Endodermal cell (in vitro differentiated cells): ENCODE measurements around the gene ERMARD. TPM values are rescaled to one million over a fixed set of nuclear protein-coding genes. Genes with fewer than 3 reads are reported as not detected.
A peak's percentile ranks its signal among the peaks of the same experiment; 100 is the strongest.

Source experiments
- DNase-seq: peaks from one replicate; pipeline ENCODE4 v3.0.0-alpha.2; 2017
- H3K27ac ChIP-seq: 2 replicates; pipeline ENCODE4 v1.5.1; 2013; ENCODE audit warnings: mild to moderate bottlenecking, low read depth, low read length, moderate library complexity
- H3K27me3 ChIP-seq: 2 replicates; pipeline ENCODE4 v1.6.1; 2013; ENCODE audit warnings: mild to moderate bottlenecking, low read length, moderate library complexity; ENCODE audit not compliant: insufficient read depth, control insufficient read depth, poor library complexity, severe bottlenecking
- H3K36me3 ChIP-seq: 2 replicates; pipeline ENCODE4 v1.7.0; 2013; ENCODE audit warnings: mild to moderate bottlenecking, low read length, moderate library complexity; ENCODE audit not compliant: control insufficient read depth, insufficient read depth
- H3K4me1 ChIP-seq: one replicate; pipeline ENCODE4 v1.7.0; 2013; ENCODE audit warnings: low read length; ENCODE audit not compliant: control insufficient read depth, insufficient read depth
- H3K4me3 ChIP-seq: 2 replicates; pipeline ENCODE4 v1.5.1; 2013; ENCODE audit warnings: mild to moderate bottlenecking, low read length, moderate library complexity
- H3K9ac ChIP-seq: 2 replicates; pipeline ENCODE4 v1.6.1; 2013; ENCODE audit warnings: mild to moderate bottlenecking, low read length, moderate library complexity; ENCODE audit not compliant: poor library complexity, severe bottlenecking; ENCODE audit errors: extremely low read depth
- H3K9me3 ChIP-seq: 2 replicates; pipeline ENCODE4 v1.6.1; 2013; ENCODE audit warnings: mild to moderate bottlenecking, low read length, moderate library complexity; ENCODE audit not compliant: control insufficient read depth
- H3K27ac Mint-ChIP-seq: 2 replicates; pipeline ENCODE4 v1.8.0; 2020; ENCODE audit warnings: mixed read lengths
- H3K27me3 Mint-ChIP-seq: 2 replicates; pipeline ENCODE4 v1.8.0; 2021; ENCODE audit warnings: mild to moderate bottlenecking, mixed read lengths; ENCODE audit not compliant: insufficient read depth
- H3K36me3 Mint-ChIP-seq: 2 replicates; pipeline ENCODE4 v1.8.0; 2020; ENCODE audit warnings: low read depth, mixed read lengths
- H3K4me1 Mint-ChIP-seq: 2 replicates; pipeline ENCODE4 v1.8.0; 2020; ENCODE audit warnings: mixed read lengths
- H3K4me3 Mint-ChIP-seq: 2 replicates; pipeline ENCODE4 v1.8.0; 2020; ENCODE audit warnings: mild to moderate bottlenecking, moderate library complexity, mixed read lengths
- H3K9me3 Mint-ChIP-seq: 2 replicates; pipeline ENCODE4 v1.8.0; 2020; ENCODE audit warnings: mild to moderate bottlenecking, mixed read lengths
- WGBS, 2 experiments: methylation state at CpG; one replicate each; pipeline versions ENCODE4 v1.1.5 to v1.1.7; 2013; ENCODE audit warnings: missing lambda C conversion rate in 2 of 2, mixed read lengths in 1 of 2; ENCODE audit not compliant: insufficient coverage in 1 of 2, insufficient read length in 1 of 2; 5-methylcytosine and 5-hydroxymethylcytosine counted together
- total RNA-seq, 2 donors: library from RNA; stranded (reverse); fragmentation: NEBNext Ultra II Directional in 1 of 2; extraction: Animal tissue kit (Norgen Biotek cat#: 25700) in 1 of 2; gene quantifications; 2 replicates in 1 of 2; 3 replicates in 1 of 2; pipeline ENCODE4 v1.2.1, GENCODE V29; 2021
- TF ChIP-seq, protein P1 (sequence below): fragments of 200-600 bp; sonication (generic); conservative IDR thresholded peaks from 2 replicates; pipeline ENCODE4 v1.5.0; 2021; ENCODE audit warnings: antibody characterized with exemption, mild to moderate bottlenecking

ERMARD gene
- total RNA-seq, 2 donors from 2014 or later = 14.4 to 24.2 TPM

DNA sequence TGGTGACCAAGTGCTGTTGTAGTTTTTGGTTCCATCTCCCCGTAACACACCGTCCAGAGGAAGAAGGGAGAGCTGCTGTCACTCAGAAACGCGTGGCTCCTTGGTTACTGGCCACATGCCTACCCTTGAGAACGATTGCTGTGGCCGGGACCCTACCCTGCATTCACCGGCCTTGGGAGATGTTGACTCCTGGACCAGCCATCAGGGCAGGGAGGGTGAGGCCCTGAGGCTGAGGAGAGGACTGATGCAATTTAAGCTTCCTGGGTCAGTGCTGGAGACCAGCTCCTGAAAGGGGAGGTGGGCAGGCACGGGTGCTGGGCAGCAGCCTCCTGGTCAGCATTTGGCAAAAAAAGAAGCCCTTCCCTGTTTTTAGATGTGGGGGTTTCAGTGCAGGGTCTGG is 31.5 kb downstream of the ERMARD start:
- no peaks in the 10 kb centered on the region for H3K9me3 ChIP-seq
- Mint-ChIP-seq H3K27ac (no peak overlapping the region), H3K4me3 (no peak overlapping the region), H3K9me3 (peaks cover 2% of the 10 kb centered on the region), H3K36me3 (peaks cover 25% of the 10 kb centered on the region), H3K4me1 (no peaks in the 10 kb centered on the region), H3K27me3 (peaks cover 2% of the 10 kb centered on the region)
- no peak overlapping the region for H3K4me3 ChIP-seq
- peaks cover 2% of the 10 kb centered on the region for H3K36me3 ChIP-seq
- no peak overlapping the region for H3K9ac ChIP-seq
- TF ChIP-seq, protein P1, sequence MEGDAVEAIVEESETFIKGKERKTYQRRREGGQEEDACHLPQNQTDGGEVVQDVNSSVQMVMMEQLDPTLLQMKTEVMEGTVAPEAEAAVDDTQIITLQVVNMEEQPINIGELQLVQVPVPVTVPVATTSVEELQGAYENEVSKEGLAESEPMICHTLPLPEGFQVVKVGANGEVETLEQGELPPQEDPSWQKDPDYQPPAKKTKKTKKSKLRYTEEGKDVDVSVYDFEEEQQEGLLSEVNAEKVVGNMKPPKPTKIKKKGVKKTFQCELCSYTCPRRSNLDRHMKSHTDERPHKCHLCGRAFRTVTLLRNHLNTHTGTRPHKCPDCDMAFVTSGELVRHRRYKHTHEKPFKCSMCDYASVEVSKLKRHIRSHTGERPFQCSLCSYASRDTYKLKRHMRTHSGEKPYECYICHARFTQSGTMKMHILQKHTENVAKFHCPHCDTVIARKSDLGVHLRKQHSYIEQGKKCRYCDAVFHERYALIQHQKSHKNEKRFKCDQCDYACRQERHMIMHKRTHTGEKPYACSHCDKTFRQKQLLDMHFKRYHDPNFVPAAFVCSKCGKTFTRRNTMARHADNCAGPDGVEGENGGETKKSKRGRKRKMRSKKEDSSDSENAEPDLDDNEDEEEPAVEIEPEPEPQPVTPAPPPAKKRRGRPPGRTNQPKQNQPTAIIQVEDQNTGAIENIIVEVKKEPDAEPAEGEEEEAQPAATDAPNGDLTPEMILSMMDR = no peak
- no peak overlapping the region for H3K27ac ChIP-seq
- no peaks in the 10 kb centered on the region for H3K27me3 ChIP-seq
- DNase-seq = no peak
- no peaks in the 10 kb centered on the region for H3K4me1 ChIP-seq
- 91 to 93% methylated on average over 6 to 8 of the region's 8 CpGs for WGBS, 2 experiments

DNA sequence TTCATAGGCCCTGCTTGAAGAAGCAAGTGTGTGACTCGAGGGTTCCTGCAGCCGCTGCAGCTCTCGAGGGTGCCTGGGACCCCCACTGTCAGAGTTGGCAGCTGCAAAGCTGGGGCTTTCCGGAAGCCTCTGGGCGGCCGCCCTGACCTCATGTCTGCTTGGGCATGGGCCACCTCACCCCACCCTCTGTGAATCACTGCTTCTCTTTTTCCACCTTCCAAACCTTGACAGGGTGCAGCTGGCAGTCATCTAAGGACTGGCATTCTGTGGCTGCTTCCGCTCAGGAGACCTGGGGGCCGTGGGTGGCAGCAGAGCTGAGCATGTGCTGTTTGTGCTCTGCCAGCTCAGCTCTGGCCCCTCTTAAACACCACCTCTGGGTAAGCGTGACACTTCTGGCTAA is 32.0 kb downstream of the ERMARD start:
- H3K9me3 Mint-ChIP-seq = peaks cover 2% of the 10 kb centered on the region
- Histone ChIP-seq H3K36me3 (no peaks in the 10 kb centered on the region), H3K9me3 (no peaks in the 10 kb centered on the region), H3K27ac (no peak overlapping the region), H3K4me1 (no peaks in the 10 kb centered on the region), H3K9ac (no peak overlapping the region), H3K27me3 (no peaks in the 10 kb centered on the region), H3K4me3 (no peak overlapping the region)
- H3K4me3 Mint-ChIP-seq = no peak overlapping the region
- WGBS, 2 experiments = 89 to 93% methylated on average over 7 to 9 of the region's 9 CpGs
- no peak overlapping the region for H3K27ac Mint-ChIP-seq
- H3K27me3 Mint-ChIP-seq = peaks cover 4% of the 10 kb centered on the region
- TF ChIP-seq, protein P1 = no peak
- H3K36me3 Mint-ChIP-seq = peaks cover 25% of the 10 kb centered on the region
- DNase-seq = peak; percentile 14
- H3K4me1 Mint-ChIP-seq = no peaks in the 10 kb centered on the region

DNA sequence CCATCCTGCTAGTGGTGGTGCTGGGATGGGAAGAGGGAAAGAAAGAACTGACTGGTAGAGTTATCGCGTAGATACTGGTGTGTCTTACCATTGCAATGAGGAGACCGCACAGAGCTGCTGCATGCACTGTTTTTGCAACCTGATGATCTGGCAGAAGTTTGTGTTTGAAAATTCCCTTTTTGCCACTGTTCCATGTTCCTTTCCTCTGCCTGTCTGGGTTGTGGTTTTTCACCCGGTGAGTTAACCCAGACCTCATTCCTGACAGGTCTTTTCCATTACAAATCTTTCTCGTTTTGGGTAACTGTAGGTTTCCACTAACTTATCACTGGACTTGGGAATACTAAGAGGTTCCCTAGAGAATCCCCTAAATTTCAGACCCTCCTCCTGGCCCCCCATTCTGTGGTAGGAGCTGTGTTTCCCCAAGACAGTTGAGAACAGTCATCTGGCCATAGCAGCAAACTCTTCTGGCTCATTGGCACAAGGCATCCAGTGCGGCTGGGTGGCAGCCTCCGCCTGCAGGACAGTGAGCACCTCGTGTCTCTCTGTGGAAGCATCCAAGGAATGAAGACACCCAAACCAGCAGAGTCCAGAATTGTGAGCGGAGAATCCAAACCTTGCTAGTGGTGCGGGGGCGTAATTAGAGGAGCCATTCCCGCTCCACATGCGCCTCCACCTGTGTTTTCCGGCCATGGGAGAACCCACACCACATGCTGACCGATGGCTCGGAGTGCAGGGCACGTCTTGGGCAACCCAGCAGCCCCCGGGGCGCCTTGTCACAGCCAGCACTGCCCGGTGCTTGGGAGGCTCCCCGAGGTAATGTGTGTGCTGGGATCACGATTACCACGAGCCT is 32.8 kb downstream of the ERMARD start:
- Histone ChIP-seq H3K9ac (no peak overlapping the region), H3K4me1 (no peaks in the 10 kb centered on the region), H3K27ac (no peak overlapping the region), H3K27me3 (no peaks in the 10 kb centered on the region), H3K9me3 (no peaks in the 10 kb centered on the region), H3K36me3 (no peaks in the 10 kb centered on the region), H3K4me3 (no peak overlapping the region)
- DNase-seq = peak; percentile 20
- Mint-ChIP-seq H3K36me3 (peaks cover 25% of the 10 kb centered on the region), H3K27ac (no peak overlapping the region), H3K4me3 (no peak overlapping the region), H3K4me1 (no peaks in the 10 kb centered on the region), H3K9me3 (peaks cover 2% of the 10 kb centered on the region), H3K27me3 (peaks cover 7% of the 10 kb centered on the region)
- WGBS, 2 experiments = 95 to 97% methylated on average over 13 to 23 of the region's 23 CpGs
- TF ChIP-seq, protein P1 = no peak
